ENCODE measurements around the gene CEACAM4. TPM values are rescaled to one million over a fixed set of nuclear protein-coding genes. Genes with fewer than 3 reads are reported as not detected.

CEACAM4 gene
- total RNA-seq, 2 donors from 2014 or later, result 1.4 to 2.9 TPM

DNA sequence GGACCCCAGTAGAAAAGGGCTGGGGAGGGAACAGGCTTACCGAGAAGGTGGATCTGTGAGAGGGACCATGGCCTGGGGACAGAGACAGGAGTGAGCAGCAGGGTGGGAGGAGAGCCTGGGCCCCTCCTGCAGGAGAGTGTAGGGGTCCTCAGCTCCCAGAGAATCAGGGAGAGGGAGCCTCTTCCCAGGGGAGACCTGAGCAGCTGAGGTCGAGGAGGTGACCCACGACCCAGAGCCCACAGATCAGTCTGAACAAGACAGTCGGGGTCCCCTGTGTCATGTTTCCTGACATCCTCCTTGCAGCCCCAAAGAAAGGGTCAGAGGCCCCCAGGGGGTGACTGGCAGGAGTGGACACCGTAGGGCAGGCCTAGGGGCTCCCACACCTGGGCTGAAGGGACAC lies 6.7 kb downstream of the CEACAM4 start:
- no peak for DNase-seq (ENCODE audit: low spot score)
- intact Hi-C loops (cut with DNase I), result no loop called here

DNA sequence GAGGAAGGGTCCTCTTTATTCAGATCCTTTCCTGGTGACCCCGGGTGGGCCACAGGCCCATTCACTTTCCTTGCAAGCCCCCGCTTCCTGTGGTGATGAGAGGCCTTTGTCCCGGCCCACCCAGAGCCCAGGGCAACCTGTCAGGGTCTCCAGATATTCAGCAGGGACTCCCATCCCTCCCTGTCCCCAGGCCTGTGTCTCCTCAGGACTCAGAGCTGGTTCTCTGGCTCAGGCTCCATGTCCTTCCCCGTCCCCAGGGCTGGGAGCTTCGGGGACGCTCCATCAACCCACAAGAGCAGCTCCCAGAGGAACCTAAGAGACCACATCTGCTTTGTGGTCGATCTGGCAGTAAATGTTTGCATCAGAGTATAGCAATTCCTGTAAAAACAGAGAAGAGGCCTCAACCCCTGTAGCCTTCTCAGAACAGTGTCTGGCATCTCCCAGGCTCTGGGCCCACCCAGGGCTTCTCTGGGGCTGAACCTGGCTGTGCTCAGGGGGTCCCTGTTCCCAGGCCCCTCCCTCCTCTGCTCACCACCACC lies 7.8 kb downstream of the CEACAM4 start:
- intact Hi-C loops (cut with DNase I), result no loop called here
- no peak for DNase-seq (ENCODE audit: low spot score)

DNA sequence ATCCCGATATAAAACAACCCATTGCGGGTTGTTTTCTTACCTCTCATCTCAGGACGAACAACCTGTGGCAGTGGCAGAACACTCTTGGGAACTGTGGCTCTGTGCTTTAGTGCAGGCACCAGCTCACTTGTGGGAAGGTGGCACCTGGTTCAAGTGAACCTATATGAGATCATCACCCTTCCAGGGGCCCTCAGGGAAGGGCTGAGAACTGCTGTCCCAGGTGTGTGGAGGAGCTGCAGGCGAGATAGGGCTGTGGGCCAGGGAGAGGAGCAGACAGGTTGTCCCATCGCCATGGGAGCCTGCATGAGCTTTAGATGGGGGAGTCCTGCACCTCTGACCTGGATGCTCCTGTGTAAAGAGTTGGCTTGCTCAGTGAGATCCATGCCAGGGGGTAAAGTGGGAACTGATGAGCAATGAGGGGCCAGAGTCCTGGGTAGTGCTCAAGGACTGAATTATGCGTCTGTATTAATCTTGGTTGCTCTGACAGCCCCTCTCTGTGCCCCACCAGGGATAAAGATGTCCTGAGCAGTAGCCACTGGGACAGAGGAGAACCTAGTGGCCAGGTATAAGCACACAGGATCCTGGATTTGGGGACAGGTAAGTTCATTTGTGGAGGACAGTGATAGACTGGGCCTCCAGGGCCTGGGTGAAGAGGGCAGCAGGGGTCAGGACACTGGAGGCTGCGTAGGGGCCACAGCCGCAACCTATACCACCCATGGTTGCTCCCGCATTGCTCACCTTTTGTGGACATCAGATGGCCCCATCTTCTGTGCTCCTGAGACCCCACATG lies 8.7 kb downstream of the CEACAM4 start:
- no peak for DNase-seq (ENCODE audit: low spot score)
- intact Hi-C loops (cut with DNase I), result no loop called here

DNA sequence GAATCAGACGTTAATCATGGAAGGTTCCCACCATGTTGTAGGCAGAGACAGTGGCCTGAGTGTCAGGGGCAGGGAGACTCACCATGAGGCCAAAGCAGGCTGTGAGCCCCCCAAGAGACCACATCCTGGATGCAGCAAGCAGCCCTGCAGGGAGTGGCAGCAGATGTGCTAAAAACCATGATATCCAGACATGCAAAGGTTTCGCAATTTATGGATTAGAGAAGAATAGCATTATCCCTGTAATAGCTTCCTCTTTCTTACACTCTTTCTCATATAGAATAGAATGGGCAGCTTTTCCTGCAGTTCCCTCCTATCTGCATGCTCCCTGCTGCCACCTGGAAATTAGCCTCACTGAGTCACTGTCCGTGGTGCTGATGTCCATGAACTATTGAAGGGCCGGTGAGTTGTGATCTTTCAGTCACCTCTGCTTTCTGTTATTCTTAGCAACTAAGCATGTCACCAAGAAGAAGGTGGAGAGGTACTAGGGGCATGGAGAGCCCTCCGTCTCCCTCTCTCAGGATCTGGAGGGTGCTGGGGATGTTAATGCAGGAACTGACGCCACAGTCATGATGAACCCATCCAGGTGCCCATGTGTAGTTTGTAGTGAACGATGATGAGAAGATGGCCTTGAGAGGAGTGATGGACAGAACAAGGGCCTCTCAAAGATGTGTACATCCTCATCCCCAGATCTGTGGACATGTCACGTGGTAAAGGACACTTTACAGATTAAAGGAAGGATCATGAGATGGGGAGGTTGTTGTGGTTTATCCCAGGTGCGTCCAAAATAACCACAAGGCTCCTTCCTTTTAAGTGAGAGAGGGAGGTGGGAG lies 9.9 kb downstream of the CEACAM4 start:
- intact Hi-C loops (cut with DNase I), result no loop called here
- no peak for DNase-seq (ENCODE audit: low spot score)

DNA sequence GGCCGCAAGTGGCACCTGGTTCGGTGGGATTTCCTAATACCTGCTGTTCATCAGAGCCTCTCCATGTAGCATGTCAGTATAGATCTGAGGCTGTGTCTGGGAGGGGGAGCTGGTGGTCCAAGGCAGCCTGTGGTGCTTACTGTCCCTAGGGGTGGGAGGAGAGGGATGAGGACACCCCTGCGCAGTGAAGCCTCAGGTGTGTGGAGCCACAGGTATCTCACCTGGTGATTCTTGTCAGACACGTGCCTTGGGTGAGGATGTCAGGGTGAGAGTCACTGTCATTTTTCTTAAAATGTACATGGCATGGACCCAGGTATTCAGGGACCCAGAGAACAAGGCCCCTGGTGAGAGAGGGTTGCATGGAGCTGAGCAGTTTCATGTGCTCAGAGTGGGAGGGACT lies 11.7 kb downstream of the CEACAM4 start:
- DNase-seq (ENCODE audit: low spot score), result no peak
- intact Hi-C loops (cut with DNase I), result no loop called here

DNA sequence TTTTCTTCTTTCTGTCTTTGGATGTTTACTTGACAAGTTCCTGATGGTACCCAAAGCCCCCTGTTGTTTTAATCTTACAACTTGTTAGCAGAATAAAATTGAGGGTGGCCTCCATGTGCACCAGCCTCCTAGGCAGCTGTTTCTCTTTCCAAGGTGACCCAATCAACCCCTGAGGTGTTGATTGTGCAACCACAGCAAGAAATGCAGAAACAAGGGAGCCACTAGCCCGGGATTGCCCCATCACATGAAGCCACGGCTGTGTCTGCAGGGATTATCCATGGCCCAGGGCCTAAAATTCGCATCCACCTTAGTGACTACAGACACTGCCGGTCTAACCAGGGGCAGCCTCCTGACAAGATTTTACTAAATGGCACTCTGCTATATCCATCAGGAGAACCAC lies 14.4 kb downstream of the CEACAM4 start:
- intact Hi-C loops (cut with DNase I), result no loop called here
- DNase-seq (ENCODE audit: low spot score), result no peak

DNA sequence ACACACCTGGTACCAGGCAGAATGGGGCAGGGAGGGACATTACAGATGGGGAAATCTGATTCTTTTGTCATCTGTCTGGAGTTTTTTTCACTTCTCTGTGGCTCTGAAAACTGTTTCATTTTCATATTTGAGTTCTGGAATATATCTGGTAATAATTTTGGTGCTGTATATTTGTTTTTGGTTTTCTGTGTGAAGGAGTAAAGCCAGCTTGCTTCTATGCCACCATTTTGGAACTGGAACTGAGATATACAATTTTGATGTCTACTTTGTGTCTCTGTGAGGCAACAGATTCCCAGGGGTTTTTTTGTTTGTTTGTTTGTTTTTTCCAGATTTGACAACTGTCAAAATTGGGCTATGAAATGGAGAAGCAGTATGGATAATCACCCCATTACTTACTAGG lies 16.1 kb downstream of the CEACAM4 start:
- DNase-seq (ENCODE audit: low spot score), result no peak
- intact Hi-C loops (cut with DNase I), result no loop called here

DNA sequence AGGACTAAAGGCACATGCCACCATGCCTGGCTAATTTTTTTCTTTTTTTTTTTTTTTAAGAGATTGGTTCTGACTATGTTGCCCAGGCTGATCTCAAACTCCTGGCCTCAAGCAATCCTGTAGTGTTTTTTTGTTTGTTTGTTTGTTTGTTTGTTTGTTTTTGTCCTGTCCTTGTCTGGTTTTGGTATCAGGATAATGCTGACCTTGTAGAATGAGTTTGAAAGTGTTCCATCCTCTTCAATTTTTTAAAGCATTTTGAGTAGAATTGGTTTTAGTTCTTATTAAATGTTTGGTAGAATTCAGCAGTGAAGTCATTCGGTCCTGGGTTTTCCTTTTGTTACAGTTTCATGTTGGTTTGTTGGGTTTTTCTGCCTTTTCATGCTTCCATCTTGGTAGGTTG lies 19.2 kb downstream of the CEACAM4 start:
- DNase-seq (ENCODE audit: low spot score), result no peak
- intact Hi-C loops (cut with DNase I), result no loop called here

DNA sequence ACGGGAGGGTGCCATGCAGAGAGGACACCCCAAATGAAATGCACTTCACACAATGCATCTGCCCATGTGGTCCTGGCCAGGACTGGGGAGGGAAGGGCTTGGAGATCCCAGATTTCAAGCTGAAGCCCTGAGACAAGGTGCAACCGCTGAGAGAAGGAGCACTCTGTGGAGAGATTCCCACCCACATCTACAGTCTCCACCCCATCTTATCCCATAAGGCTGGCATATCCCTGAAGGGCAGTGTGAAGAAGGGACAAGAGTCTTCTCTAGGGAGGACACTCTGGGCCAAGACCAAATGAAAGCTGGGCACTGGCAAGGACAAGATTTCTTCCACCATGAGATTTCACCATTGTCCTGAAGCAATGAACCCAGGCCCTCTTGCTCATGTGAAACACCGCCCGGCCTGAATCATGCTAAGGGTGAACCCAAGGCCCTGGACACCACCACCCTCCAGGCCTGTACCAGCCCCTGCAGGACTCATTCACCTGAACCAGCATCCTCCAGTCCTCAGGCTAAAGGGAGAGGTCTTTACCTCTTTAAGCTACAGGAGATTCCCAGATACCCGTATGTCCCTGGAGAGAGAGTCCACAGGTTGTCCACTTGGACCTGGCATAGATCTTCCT lies 20.5 kb downstream of the CEACAM4 start:
- intact Hi-C loops (cut with DNase I), result no loop called here
- DNase-seq (ENCODE audit: low spot score), result no peak

DNA sequence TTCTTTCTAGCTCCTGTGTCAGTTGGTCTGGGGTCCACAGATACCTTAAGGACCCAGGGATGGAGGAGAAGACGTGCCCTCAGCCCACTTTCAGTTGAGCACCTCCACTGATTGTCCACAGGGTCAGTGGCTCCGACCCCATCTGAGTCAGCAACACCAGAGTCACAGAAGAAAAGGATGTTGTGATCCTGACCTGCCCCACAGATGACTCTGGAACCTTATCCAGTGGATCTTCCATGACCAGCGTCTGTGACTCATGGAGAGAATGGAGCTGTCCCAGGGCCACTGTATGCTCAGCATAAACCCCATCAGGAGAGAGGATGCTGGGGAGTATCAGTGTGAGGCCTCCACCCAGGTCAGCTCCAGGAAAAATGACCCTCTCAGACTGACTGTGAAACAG lies 22.0 kb downstream of the CEACAM4 start:
- intact Hi-C loops (cut with DNase I), result no loop called here
- DNase-seq (ENCODE audit: low spot score), result no peak

DNA sequence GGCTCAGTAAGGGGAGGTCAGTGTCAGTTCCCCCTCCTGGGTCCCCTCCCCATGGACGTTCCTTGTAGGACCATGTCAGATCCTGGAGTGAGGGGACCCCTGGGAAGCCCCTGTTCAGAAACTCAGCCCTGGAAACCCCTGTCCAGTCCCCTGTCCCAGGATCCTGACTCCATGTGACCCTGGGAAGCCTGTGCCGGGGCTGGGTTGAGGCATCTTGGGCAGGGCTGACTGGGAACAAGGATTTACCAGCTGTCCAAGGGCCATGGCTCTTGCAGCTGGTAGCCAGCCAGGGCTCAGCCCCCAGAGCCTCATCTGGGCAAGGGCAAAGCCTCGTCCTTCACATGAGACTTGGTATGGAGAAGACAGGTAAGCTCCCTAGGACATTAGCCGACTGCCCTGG lies 25.1 kb downstream of the CEACAM4 start:
- intact Hi-C loops (cut with DNase I), result no loop called here
- no peak for DNase-seq (ENCODE audit: low spot score)

DNA sequence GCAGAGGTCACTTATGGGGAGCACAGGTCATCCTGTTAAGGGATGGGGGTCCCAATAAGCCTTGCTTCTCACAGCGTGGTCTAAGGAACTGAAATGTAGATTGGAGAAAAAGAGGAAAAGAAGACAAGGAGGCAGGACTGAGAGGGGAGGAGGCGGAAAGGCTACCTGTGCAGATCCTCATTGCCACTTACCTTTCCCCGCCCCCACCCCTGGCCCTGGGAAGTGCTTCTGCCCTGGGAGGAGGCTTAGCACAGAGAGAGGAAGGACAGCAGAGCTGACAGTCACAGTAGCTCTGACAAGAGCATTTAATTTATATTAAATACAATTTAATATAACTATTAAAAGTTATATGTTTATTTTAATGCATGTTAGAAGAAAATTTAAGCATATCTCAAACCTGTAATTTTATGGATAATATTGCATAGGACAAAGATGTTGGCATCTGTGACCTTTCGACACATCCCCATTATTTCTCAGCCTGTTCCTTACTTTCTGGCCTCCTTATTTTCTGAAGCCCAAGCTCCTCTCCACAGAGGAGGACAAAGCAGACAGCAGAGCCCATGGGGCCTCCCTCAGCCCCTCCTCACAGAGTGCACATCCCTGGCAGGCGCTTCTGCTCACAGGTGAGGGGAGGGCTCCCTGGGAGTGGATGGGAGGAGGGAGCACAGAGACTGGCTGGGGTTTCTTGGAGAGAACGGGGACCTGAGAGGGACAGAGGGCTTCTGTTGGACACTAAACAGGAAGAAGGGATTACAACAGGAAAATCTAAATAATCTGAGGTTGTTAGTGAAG lies 27.5 kb downstream of the CEACAM4 start:
- no peak for DNase-seq (ENCODE audit: low spot score)
- intact Hi-C loops (cut with DNase I), result no loop called here

DNA sequence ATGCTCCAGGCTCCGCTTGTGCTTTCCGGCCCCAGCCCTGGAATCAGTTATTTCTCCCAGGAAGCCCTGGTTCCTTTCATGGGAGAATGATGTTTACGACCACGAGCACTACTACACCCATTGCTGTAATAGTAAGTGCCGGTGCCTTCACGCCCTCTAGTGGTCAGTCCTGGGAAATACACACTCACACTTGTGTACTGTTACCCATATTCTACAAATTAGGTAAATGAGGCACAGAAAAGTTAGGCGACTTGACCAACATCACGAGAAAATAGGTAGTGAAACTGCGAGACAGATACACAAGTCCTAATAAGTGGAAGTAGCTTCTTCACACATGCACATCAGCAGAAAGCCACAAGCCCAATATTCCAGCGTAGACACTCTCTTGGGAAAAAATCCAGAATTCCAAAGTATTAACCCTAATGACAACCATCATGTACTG lies 29.3 kb downstream of the CEACAM4 start:
- intact Hi-C loops (cut with DNase I), result no loop called here
- no peak for DNase-seq (ENCODE audit: low spot score)

DNA sequence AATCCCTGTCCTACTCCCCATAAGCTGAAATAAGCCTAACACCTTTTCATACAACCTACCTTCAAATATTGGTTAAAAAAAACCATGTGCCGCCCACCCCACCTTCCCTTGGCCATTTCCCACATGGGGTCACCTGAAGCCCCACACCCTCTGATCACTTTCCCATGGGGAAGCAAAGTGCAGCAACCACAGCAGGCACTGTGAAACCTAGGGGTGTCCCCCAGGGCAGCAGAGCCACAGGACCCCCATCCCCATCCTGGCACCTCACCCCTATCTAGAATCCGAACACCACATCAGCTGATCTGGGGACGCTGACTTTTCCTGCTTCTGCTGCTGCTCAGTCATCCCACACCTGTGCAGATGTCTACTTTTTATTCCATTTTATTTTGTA lies 31.0 kb downstream of the CEACAM4 start:
- DNase-seq (ENCODE audit: low spot score), result no peak
- intact Hi-C loops (cut with DNase I), result no loop called here

DNA sequence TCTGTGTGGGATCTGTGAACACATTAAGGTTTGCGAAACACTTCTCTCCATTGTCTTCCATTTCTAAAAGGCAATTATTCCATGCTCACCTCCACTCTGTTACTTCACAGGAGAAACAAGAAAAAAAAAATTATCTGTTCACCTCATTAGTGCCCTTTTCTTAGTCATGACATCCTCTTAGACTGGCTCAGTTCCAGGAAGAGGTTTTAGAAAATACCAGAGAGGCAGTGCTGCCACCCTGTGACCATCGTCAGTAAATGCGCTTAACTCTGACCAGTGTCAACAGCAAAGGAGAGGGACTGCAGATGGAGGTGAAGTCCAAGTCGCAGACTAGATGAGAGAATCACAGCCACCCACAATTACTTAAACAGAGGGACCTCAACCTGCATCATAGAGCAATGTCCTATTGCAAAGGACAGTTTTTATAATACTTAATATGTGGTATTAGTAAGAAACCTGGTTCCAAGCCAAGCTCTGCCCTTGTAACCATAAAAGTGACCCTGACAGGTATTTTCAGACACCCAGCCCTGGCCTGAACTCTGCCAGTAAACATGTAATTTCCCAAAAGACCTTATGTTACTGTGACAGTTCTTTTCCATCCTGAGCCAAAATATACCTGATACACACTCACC lies 31.5 kb downstream of the CEACAM4 start:
- intact Hi-C loops (cut with DNase I), result no loop called here
- DNase-seq (ENCODE audit: low spot score), result no peak

DNA sequence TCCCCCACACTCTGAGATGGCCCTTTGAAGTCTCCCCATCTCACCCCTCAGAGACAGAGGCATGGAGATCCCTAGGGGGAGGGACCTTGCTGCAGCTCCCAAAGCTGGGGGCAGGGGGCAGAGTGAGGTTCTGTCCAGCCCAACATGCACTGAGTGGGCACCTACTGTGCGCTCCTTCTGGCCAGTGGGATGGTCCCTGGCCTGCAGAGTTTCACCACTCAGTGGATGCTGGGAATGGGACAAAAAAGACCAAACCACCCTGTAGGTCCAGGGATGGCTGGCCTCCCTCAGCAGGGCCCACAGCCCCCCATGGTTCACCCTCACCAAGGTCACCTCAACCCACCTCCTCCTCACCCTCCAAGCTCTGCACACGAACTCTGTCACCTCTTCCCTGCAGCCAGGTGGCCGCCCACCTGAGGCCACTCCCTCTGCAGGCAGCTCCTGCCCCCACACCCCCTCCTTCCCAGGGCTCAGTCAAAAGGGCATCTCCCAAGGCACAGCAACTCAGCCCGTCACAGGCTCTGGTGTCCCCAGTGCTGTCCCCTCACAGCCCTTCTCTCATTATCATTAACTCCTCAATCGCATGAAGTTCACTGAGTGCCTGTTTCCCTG lies 34.8 kb downstream of the CEACAM4 start:
- no peak for DNase-seq (ENCODE audit: low spot score)
- intact Hi-C loops (cut with DNase I), result no loop called here

DNA sequence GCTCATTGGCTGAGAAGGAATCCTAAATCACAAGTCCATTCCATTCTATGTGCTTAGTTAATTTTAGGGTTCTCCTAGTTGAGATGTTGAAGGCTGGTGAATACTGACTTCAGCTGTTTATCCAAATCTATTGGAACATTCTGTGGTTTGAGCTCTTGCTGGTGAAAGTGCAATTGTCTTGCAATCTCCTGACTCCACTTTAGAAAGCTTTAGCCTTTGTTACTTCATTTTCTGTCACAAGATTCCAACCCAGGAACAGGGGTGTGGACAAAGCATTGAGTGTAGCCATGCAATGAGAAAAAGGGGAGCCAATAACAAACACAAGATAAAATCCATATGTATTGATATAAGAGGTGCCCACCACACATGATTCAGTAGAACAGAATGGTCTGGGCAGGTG lies 35.9 kb downstream of the CEACAM4 start:
- no peak for DNase-seq (ENCODE audit: low spot score)

DNA sequence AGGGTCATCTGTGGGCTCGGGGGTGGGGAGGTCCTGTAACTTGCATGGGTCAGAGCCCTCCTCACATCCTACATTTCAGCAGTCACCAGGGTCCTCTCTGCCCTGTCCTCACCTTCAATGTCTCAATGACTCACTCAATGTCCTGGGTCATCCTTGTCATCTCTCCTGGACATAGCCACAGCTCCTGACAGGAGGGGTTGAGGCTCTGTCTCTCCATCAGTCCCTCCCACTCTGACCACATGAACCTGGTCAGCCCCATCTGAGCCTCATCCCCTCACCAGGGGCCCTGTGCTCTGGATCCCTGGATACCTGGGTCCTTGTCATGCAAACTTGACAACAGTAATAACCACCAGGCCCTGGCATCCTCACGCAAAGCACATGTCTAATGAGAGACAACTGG lies 37.5 kb downstream of the CEACAM4 start:
- intact Hi-C loops (cut with DNase I), result no loop called here
- no peak for DNase-seq (ENCODE audit: low spot score)

More for the DNA sequence above, 35.9 kb downstream of the CEACAM4 start:
- intact Hi-C loops (cut with DNase I), result no loop called here

All from posterior vena cava (tissue), 2 donors.